IMR-90 (cell line): ENCODE data around the gene CHD6. TPM values are rescaled to one million over a fixed set of nuclear protein-coding genes. Genes with fewer than 3 reads are reported as not detected.

ENCODE experiments used
- ATAC-seq: fragments of 200-7000 bp; cut with Tn5 transposase; 2 replicates; pipeline ENCODE4 v1.9.1; 2020; ENCODE audit warnings: low read depth, mild to moderate bottlenecking, moderate library complexity
- BruUV-seq: library from RNA; stranded (reverse); fragments of 400-500 nt; replicated peaks from 2 replicates; lab custom pipeline; 2021; lab: Mats Ljungman, UMichigan
- CTCF ChIA-PET: fragments of 300-600 bp; formaldehyde crosslinking; extraction: SDS; loops from one replicate; lab custom pipeline; 2021; ENCODE audit warnings: antibody characterized with exemption; lab: Yijun Ruan, JAX
- POLR2A ChIA-PET: fragments of 300-600 bp; sonication (Branson Sonifier 250); formaldehyde crosslinking; loops from one replicate; lab custom pipeline; 2022; ENCODE audit warnings: antibody characterized with exemption; ENCODE audit not compliant: unreplicated experiment; lab: Charles Lee
- DNase-seq: peaks from one replicate; pipeline ENCODE4 v3.0.0; 2013
- H2AFZ ChIP-seq: replicated peaks from 2 replicates; pipeline ENCODE3; 2013; ENCODE audit warnings: low read length, mild to moderate bottlenecking; ENCODE audit not compliant: poor library complexity
- H2AK5ac ChIP-seq: 2 replicates; pipeline ENCODE4 v1.6.1; 2013; ENCODE audit warnings: low read depth, low read length, inconsistent platforms
- H2AK9ac ChIP-seq: replicated peaks from 2 replicates; pipeline ENCODE3; 2013; ENCODE audit warnings: mild to moderate bottlenecking, low read depth, low read length, moderate library complexity; ENCODE audit not compliant: poor library complexity
- H2BK120ac ChIP-seq: 2 replicates; pipeline ENCODE4 v1.6.1; 2013; ENCODE audit warnings: low read depth, low read length, inconsistent platforms
- H2BK15ac ChIP-seq: 3 replicates; pipeline ENCODE4 v1.6.1; 2013; ENCODE audit warnings: low read depth, low read length, inconsistent platforms
- H2BK20ac ChIP-seq: 2 replicates; pipeline ENCODE4 v1.6.1; 2013; ENCODE audit warnings: low read depth, mild to moderate bottlenecking, inconsistent platforms, low read length, moderate library complexity
- H2BK5ac ChIP-seq: 2 replicates; pipeline ENCODE4 v1.6.1; 2013; ENCODE audit warnings: mild to moderate bottlenecking, low read depth, low read length, inconsistent platforms; ENCODE audit not compliant: poor library complexity, severe bottlenecking
- H3K14ac ChIP-seq: replicated peaks from 2 replicates; pipeline ENCODE4 v1.6.1; 2013; ENCODE audit warnings: low read depth, low read length, inconsistent platforms
- H3K18ac ChIP-seq: 2 replicates; pipeline ENCODE4 v1.6.1; 2013; ENCODE audit warnings: low read depth, low read length, control low read depth
- H3K23ac ChIP-seq: 2 replicates; pipeline ENCODE4 v1.6.1; 2013; ENCODE audit warnings: low read depth, low read length, inconsistent platforms
- H3K27ac ChIP-seq: 2 replicates; pipeline ENCODE4 v1.5.1; 2013; ENCODE audit warnings: mild to moderate bottlenecking, control low read depth, low read length; ENCODE audit not compliant: insufficient read depth
- H3K27me3 ChIP-seq: 2 replicates; pipeline ENCODE4 v1.6.1; 2013; ENCODE audit warnings: low read length; ENCODE audit not compliant: control insufficient read depth, insufficient read depth
- H3K36me3 ChIP-seq: 2 replicates; pipeline ENCODE4 v1.6.1; 2013; ENCODE audit warnings: low read length, mixed read lengths; ENCODE audit not compliant: control insufficient read depth, insufficient read depth
- H3K4ac ChIP-seq: 2 replicates; pipeline ENCODE4 v1.6.1; 2013; ENCODE audit warnings: low read depth, low read length, inconsistent platforms
- H3K4me1 ChIP-seq: 2 replicates; pipeline ENCODE4 v1.6.1; 2013; ENCODE audit warnings: low read length, mixed read lengths; ENCODE audit not compliant: control insufficient read depth, insufficient read depth
- H3K4me2 ChIP-seq: 2 replicates; pipeline ENCODE4 v1.6.1; 2013; ENCODE audit warnings: low read depth, mild to moderate bottlenecking, control low read depth, low read length, moderate library complexity
- H3K4me3 ChIP-seq: 2 replicates; pipeline ENCODE4 v1.5.1; 2013; ENCODE audit warnings: low read depth, mild to moderate bottlenecking, control low read depth, low read length, moderate library complexity; ENCODE audit not compliant: insufficient read depth
- H3K56ac ChIP-seq: 2 replicates; pipeline ENCODE4 v1.6.1; 2013; ENCODE audit warnings: low read length, inconsistent platforms; ENCODE audit not compliant: insufficient read depth; ENCODE audit errors: extremely low read depth
- H3K79me1 ChIP-seq, 2 experiments: 2 replicates each; pipeline ENCODE4 v1.6.1; 2013; ENCODE audit warnings: low read length in 2 of 2, inconsistent platforms in 1 of 2, low read depth in 1 of 2
- H3K9ac ChIP-seq: 2 replicates; pipeline ENCODE4 v1.6.1; 2013; ENCODE audit warnings: low read depth, low read length, control low read depth
- H3K9me1 ChIP-seq: 2 replicates; pipeline ENCODE4 v1.6.1; 2013; ENCODE audit warnings: low read length, inconsistent platforms; ENCODE audit not compliant: insufficient read depth
- H3K9me3 ChIP-seq: 2 replicates; pipeline ENCODE4 v1.6.1; 2013; ENCODE audit warnings: low read length; ENCODE audit not compliant: control insufficient read depth, insufficient read depth
- H4K20me1 ChIP-seq: 2 replicates; pipeline ENCODE4 v1.6.1; 2013; ENCODE audit warnings: low read length, inconsistent platforms; ENCODE audit not compliant: insufficient read depth
- H4K5ac ChIP-seq: 2 replicates; pipeline ENCODE4 v1.6.1; 2013; ENCODE audit warnings: mild to moderate bottlenecking, low read depth, low read length, control low read depth
- H4K8ac ChIP-seq, 2 experiments: 2 replicates each; pipeline ENCODE4 v1.6.1; 2013; ENCODE audit warnings: low read depth in 2 of 2, low read length in 2 of 2, control low read depth in 1 of 2, inconsistent platforms in 1 of 2
- H4K91ac ChIP-seq: 2 replicates; pipeline ENCODE4 v1.6.1; 2013; ENCODE audit warnings: low read depth, low read length, inconsistent platforms; ENCODE audit not compliant: insufficient read depth
- CEBPB ChIP-seq: IDR thresholded peaks from 2 replicates; pipeline ENCODE4 v1.6.1; 2012; ENCODE audit warnings: low read depth, low read length, improper control_type of control experiment
- CHD1 ChIP-seq: IDR thresholded peaks from 2 replicates; pipeline ENCODE4 v1.6.1; 2012; ENCODE audit warnings: low read depth, low read length, improper control_type of control experiment
- MAFK ChIP-seq: IDR thresholded peaks from 2 replicates; pipeline ENCODE4 v1.6.1; 2012; ENCODE audit warnings: low read depth, low read length, improper control_type of control experiment
- MAZ ChIP-seq: IDR thresholded peaks from 2 replicates; pipeline ENCODE4 v1.6.1; 2012; ENCODE audit warnings: low read depth, mild to moderate bottlenecking, low read length, improper control_type of control experiment, moderate library complexity, borderline replicate concordance
- MXI1 ChIP-seq: IDR thresholded peaks from 2 replicates; pipeline ENCODE4 v1.6.1; 2012; ENCODE audit warnings: low read depth, mild to moderate bottlenecking, low read length, moderate library complexity, borderline replicate concordance
- NFE2L2 ChIP-seq: fragments of 150-350 bp; IDR thresholded peaks from 2 replicates; pipeline ENCODE4 v1.6.1; 2016; ENCODE audit warnings: low read depth, mild to moderate bottlenecking, low read length
- RCOR1 ChIP-seq: IDR thresholded peaks from 2 replicates; pipeline ENCODE4 v1.6.1; 2012; ENCODE audit warnings: mild to moderate bottlenecking, low read length, improper control_type of control experiment; ENCODE audit not compliant: insufficient replicate concordance
- RFX5 ChIP-seq: IDR thresholded peaks from 2 replicates; pipeline ENCODE4 v1.8.0; 2012; ENCODE audit warnings: low read depth, mild to moderate bottlenecking, low read length, moderate library complexity
- SMC3 ChIP-seq: fragments of 150-350 bp; IDR thresholded peaks from 2 replicates; pipeline ENCODE4 v1.6.1; 2016; ENCODE audit warnings: low read depth, mild to moderate bottlenecking, antibody characterized with exemption, low read length, moderate library complexity
- WGBS, 2 experiments: methylation state at CpG; one replicate each; pipeline versions ENCODE4 v1.1.5 to v1.1.7; 2013; ENCODE audit warnings: missing lambda C conversion rate in 2 of 2; ENCODE audit not compliant: insufficient read length in 1 of 2; ENCODE audit errors: extremely low coverage in 2 of 2; 5-methylcytosine and 5-hydroxymethylcytosine counted together
- dilution Hi-C: fragments of 300-500 bp; cut with HindIII; formaldehyde crosslinking; loops from one replicate; pipeline ENCODE4 v1.14.3; 2018; ENCODE audit warnings: low sequenced_read_pairs; ENCODE audit not compliant: unreplicated experiment
- in situ Hi-C: fragments of 300-500 bp; cut with MboI; formaldehyde crosslinking; loops from 3 replicates; pipeline ENCODE4 v1.14.3; 2019; ENCODE audit warnings: low sequenced_read_pairs, inconsistent platforms, mixed read lengths
- intact Hi-C: fragments of 100-400 bp; cut with micrococcal nuclease; formaldehyde crosslinking; loops from 2 replicates; pipeline ENCODE4 v1.10.0; 2022
- polyA plus RNA-seq, 3 experiments: library from polyadenylated mRNA; depleted of rRNA; stranded (reverse); fragments of >200 nt; gene quantifications; 2 replicates each; pipeline ENCODE4 v1.2.3, GENCODE V29; 2012; ENCODE audit warnings: low replicate concordance in 1 of 3
- total RNA-seq: library from RNA; depleted of rRNA; stranded (reverse); fragments of >200 nt; gene quantifications from 2 replicates; pipeline ENCODE4 v1.2.3, GENCODE V29; 2012
- TF ChIP-seq, protein P1 (sequence below): fragments of 150-350 bp; IDR thresholded peaks from 2 replicates; pipeline ENCODE4 v1.6.1; 2016; ENCODE audit warnings: low read depth, mild to moderate bottlenecking, low read length, moderate library complexity, borderline replicate concordance
- TF ChIP-seq, protein P2 (sequence below): conservative IDR thresholded peaks from 2 replicates; pipeline ENCODE4 v1.5.1; 2012; ENCODE audit warnings: mild to moderate bottlenecking, low read depth, low read length, improper control_type of control experiment

Gene CHD6
- total and polyA plus RNA-seq, 2 of the 4 experiments (the other 2 are of a cell fraction) = 8.8 to 26.7 TPM

DNA sequence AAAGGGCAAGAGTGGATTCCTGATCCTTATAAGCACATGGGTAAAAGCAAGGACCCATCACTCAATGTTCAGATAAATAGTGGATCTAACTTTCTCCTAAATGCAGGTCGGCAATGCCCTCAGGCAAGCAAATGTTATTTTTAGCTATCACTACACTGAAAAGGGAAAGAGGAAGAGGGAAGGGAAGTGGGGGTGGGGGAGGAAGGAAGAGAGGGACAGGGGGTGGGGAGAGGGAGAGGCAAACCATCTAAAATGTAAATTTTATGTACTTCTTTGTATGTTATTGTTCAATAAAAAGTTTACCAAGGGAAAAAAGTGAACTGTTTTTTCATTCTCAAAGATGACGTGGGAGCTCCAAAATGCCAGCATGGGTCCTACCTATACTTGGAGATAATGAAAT lies 44.2 kb downstream of the CHD6 start:
- H3K79me1 ChIP-seq = peaks cover 29 to 69% of the 10 kb centered on the region in 2 experiments
- H4K20me1 ChIP-seq = peaks cover 62% of the 10 kb centered on the region
- dilution Hi-C loops = no loop called here
- H3K4ac ChIP-seq = no peak overlapping the region
- H2AK9ac ChIP-seq = no peak overlapping the region
- H3K4me1 ChIP-seq = peaks cover 4% of the 10 kb centered on the region
- no TSS peak for BruUV-seq
- ATAC-seq (no peak), DNase-seq (no peak)
- POLR2A ChIA-PET = no interaction called here
- peaks cover 7% of the 10 kb centered on the region for H3K9me1 ChIP-seq
- no peak overlapping the region for H3K4me3 ChIP-seq
- CTCF ChIA-PET = no interaction called here
- H2AFZ ChIP-seq = no peak overlapping the region
- H2BK120ac ChIP-seq = no peak overlapping the region
- no peak overlapping the region for H3K23ac ChIP-seq
- H3K14ac ChIP-seq = no peak overlapping the region
- TF ChIP-seq SMC3 = no peak
- TF ChIP-seq MXI1 = no peak
- no peak for TF ChIP-seq RFX5
- no peak for TF ChIP-seq CEBPB
- TF ChIP-seq, protein P1, sequence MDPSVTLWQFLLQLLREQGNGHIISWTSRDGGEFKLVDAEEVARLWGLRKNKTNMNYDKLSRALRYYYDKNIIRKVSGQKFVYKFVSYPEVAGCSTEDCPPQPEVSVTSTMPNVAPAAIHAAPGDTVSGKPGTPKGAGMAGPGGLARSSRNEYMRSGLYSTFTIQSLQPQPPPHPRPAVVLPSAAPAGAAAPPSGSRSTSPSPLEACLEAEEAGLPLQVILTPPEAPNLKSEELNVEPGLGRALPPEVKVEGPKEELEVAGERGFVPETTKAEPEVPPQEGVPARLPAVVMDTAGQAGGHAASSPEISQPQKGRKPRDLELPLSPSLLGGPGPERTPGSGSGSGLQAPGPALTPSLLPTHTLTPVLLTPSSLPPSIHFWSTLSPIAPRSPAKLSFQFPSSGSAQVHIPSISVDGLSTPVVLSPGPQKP = no peak
- TF ChIP-seq CHD1 = no peak
- no peak for TF ChIP-seq RCOR1
- TF ChIP-seq, protein P2, sequence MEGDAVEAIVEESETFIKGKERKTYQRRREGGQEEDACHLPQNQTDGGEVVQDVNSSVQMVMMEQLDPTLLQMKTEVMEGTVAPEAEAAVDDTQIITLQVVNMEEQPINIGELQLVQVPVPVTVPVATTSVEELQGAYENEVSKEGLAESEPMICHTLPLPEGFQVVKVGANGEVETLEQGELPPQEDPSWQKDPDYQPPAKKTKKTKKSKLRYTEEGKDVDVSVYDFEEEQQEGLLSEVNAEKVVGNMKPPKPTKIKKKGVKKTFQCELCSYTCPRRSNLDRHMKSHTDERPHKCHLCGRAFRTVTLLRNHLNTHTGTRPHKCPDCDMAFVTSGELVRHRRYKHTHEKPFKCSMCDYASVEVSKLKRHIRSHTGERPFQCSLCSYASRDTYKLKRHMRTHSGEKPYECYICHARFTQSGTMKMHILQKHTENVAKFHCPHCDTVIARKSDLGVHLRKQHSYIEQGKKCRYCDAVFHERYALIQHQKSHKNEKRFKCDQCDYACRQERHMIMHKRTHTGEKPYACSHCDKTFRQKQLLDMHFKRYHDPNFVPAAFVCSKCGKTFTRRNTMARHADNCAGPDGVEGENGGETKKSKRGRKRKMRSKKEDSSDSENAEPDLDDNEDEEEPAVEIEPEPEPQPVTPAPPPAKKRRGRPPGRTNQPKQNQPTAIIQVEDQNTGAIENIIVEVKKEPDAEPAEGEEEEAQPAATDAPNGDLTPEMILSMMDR = no peak
- TF ChIP-seq MAFK = no peak
- no peak for TF ChIP-seq NFE2L2
- TF ChIP-seq MAZ = no peak
- H3K9me3 ChIP-seq = no peaks in the 10 kb centered on the region
- no peak overlapping the region for H4K5ac ChIP-seq
- H2BK5ac ChIP-seq = no peak overlapping the region
- H3K9ac ChIP-seq = no peak overlapping the region
- H3K56ac ChIP-seq = no peak overlapping the region
- H2BK20ac ChIP-seq = no peak overlapping the region
- H4K8ac ChIP-seq = no peak overlapping the region
- no peaks in the 10 kb centered on the region for H3K36me3 ChIP-seq
- no peak overlapping the region for H3K27ac ChIP-seq
- no peak overlapping the region for H3K18ac ChIP-seq
- no CpG with 5 or more reads among the region's 2 CpGs for WGBS, 2 experiments
- H2BK15ac ChIP-seq = no peak overlapping the region
- H2AK5ac ChIP-seq = no peak overlapping the region
- intact Hi-C loops = no loop called here
- in situ Hi-C loops = no loop called here
- no peak overlapping the region for H3K4me2 ChIP-seq
- H4K91ac ChIP-seq = no peak overlapping the region
- H3K27me3 ChIP-seq = no peaks in the 10 kb centered on the region
